GM12878 (cell line): Measurements from ENCODE around the gene CIPC. TPM values are rescaled to one million over a fixed set of nuclear protein-coding genes. Genes with fewer than 3 reads are reported as not detected.
A peak's percentile ranks its signal among the peaks of the same experiment; 100 is the strongest.

Source experiments
- ATAC-seq: fragments of 200-7000 bp; cut with Tn5 transposase; 3 replicates; pipeline ENCODE4 v1.9.1; 2020; ENCODE audit warnings: mild to moderate bottlenecking, moderate library complexity
- BruUV-seq: library from RNA; stranded (reverse); fragments of 400-500 nt; replicated peaks from 2 replicates; lab custom pipeline; 2021; lab: Mats Ljungman, UMichigan
- CTCF ChIA-PET: fragments of 300-600 bp; sonication (Branson Sonifier 250); formaldehyde crosslinking; extraction: SDS; loops from one replicate; lab custom pipeline; 2021; ENCODE audit warnings: inconsistent platforms; lab: Yijun Ruan, JAX
- POLR2A ChIA-PET: fragments of 350-600 bp; formaldehyde crosslinking; extraction: SDS; loops from one replicate; lab custom pipeline; 2021; ENCODE audit warnings: inconsistent platforms; lab: Charles Lee
- RAD21 ChIA-PET: fragments of 300-600 bp; sonication (Branson Sonifier 250); formaldehyde crosslinking; loops from one replicate; lab custom pipeline; 2023; ENCODE audit warnings: antibody characterized with exemption; ENCODE audit not compliant: unreplicated experiment; lab: Charles Lee
- SMC1A ChIA-PET: fragments of 300-600 bp; sonication (Branson Sonifier 250); formaldehyde crosslinking; loops from one replicate; lab custom pipeline; 2023; ENCODE audit not compliant: unreplicated experiment, uncharacterized antibody; lab: Charles Lee
- DNase-seq: peaks from one replicate; pipeline ENCODE4 v3.0.0-alpha.2; 2011; ENCODE audit warnings: low read depth, low spot score
- FAIRE-seq: peaks from 3 replicates; lab custom pipeline; 2011; peaks lifted over from hg19 to GRCh38; lab: Jason Lieb, UNC
- H2AFZ ChIP-seq: 2 replicates; pipeline ENCODE4 v1.6.0; 2011; ENCODE audit warnings: low read depth, low read length, control low read depth; ENCODE audit not compliant: control insufficient read depth
- H3K27ac ChIP-seq: 2 replicates; pipeline ENCODE4 v1.5.1; 2011; ENCODE audit warnings: control low read depth; ENCODE audit not compliant: control insufficient read depth, insufficient read depth
- H3K27me3 ChIP-seq, 2 experiments: replicated peaks in 1 of 2; 2 replicates each; pipeline versions ENCODE4 v1.6.0 to v1.6.1; 2011; ENCODE audit warnings: low read length in 1 of 2; ENCODE audit not compliant: control insufficient read depth in 2 of 2, insufficient read depth in 2 of 2
- H3K36me3 ChIP-seq, 2 experiments: 2 replicates each; pipeline ENCODE4 v1.5.1; 2011; ENCODE audit warnings: low read length in 1 of 2; ENCODE audit not compliant: control insufficient read depth in 2 of 2, insufficient read depth in 2 of 2
- H3K4me1 ChIP-seq: 2 replicates; pipeline ENCODE4 v1.6.1; 2011; ENCODE audit warnings: mild to moderate bottlenecking, low read length, moderate library complexity, mixed read lengths; ENCODE audit not compliant: control insufficient read depth, insufficient read depth
- H3K4me2 ChIP-seq: 2 replicates; pipeline ENCODE4 v1.6.0; 2011; ENCODE audit warnings: control low read depth; ENCODE audit not compliant: control insufficient read depth, insufficient read depth
- H3K4me3 ChIP-seq: fragments of 200-600 bp; sonication (generic); 2 replicates; pipeline ENCODE4 v1.5.1; 2016
- H3K79me2 ChIP-seq: 2 replicates; pipeline ENCODE4 v1.6.0; 2011; ENCODE audit warnings: low read length; ENCODE audit not compliant: control insufficient read depth, insufficient read depth
- H3K9ac ChIP-seq: 2 replicates; pipeline ENCODE4 v1.8.0; 2011; ENCODE audit warnings: low read length, control low read depth, mixed read lengths; ENCODE audit not compliant: control insufficient read depth, insufficient read depth
- H3K9me3 ChIP-seq: replicated peaks from 3 replicates; pipeline ENCODE4 v1.5.1; 2011; ENCODE audit warnings: mild to moderate bottlenecking, low read length; ENCODE audit not compliant: control insufficient read depth, insufficient read depth
- H4K20me1 ChIP-seq: 2 replicates; pipeline ENCODE4 v1.6.0; 2011; ENCODE audit not compliant: control insufficient read depth, insufficient read depth
- CEBPB ChIP-seq, 2 experiments: fragments of 150-350 bp in 1 of 2; IDR thresholded peaks; 2 replicates each; pipeline ENCODE4 v1.6.1; 2012 to 2014; ENCODE audit warnings: low read depth in 2 of 2, low read length in 2 of 2, borderline replicate concordance in 1 of 2, inconsistent platforms in 1 of 2
- CHD1 ChIP-seq: IDR thresholded peaks from 2 replicates; pipeline ENCODE4 v1.6.1; 2012; ENCODE audit warnings: low read depth, low read length, improper control_type of control experiment
- ESRRA ChIP-seq: IDR thresholded peaks from 2 replicates; pipeline ENCODE4 v1.6.1; 2012; ENCODE audit warnings: mild to moderate bottlenecking, low read length, improper control_type of control experiment
- ETV6 ChIP-seq, 2 experiments: fragments of 450-650 bp in 1 of 2; IDR thresholded peaks in 1 of 2; conservative IDR thresholded peaks in 1 of 2; 2 replicates each; pipeline ENCODE4 v1.6.1; 2014; ENCODE audit warnings: antibody characterized with exemption in 1 of 2, borderline replicate concordance in 1 of 2, low read depth in 1 of 2, mild to moderate bottlenecking in 1 of 2, moderate library complexity in 1 of 2
- IKZF1 ChIP-seq: fragments of 450-650 bp; conservative IDR thresholded peaks from 2 replicates; pipeline ENCODE4 v1.6.1; 2017; ENCODE audit warnings: antibody characterized with exemption, mild to moderate bottlenecking
- IRF4 ChIP-seq: IDR thresholded peaks from 2 replicates; pipeline ENCODE4 v1.6.1; 2011; ENCODE audit warnings: low read depth, low read length
- LARP7 ChIP-seq: fragments of 450-650 bp; IDR thresholded peaks from 2 replicates; pipeline ENCODE4 v1.6.1; 2017; ENCODE audit warnings: mild to moderate bottlenecking
- MEF2A ChIP-seq: IDR thresholded peaks from 2 replicates; pipeline ENCODE4 v1.6.1; 2011; ENCODE audit warnings: low read depth, mild to moderate bottlenecking, low read length, moderate library complexity; ENCODE audit not compliant: insufficient read depth
- MYB ChIP-seq: fragments of 150-350 bp; IDR thresholded peaks from 2 replicates; pipeline ENCODE4 v1.6.1; 2014; ENCODE audit warnings: mild to moderate bottlenecking, low read depth, low read length, borderline replicate concordance
- NKRF ChIP-seq: fragments of 450-650 bp; conservative IDR thresholded peaks from 2 replicates; pipeline ENCODE4 v1.6.1; 2017; ENCODE audit warnings: mild to moderate bottlenecking, moderate library complexity
- NR2F1 ChIP-seq: fragments of 450-650 bp; conservative IDR thresholded peaks from 2 replicates; pipeline ENCODE4 v1.6.1; 2017; ENCODE audit warnings: mild to moderate bottlenecking
- POLR2A ChIP-seq: IDR thresholded peaks from 2 replicates; pipeline ENCODE4 v1.6.1; 2011; ENCODE audit warnings: low read depth, mild to moderate bottlenecking, low read length
- POU2F2 ChIP-seq: IDR thresholded peaks from 3 replicates; pipeline ENCODE4 v1.6.1; 2011; ENCODE audit warnings: low read depth, mild to moderate bottlenecking, low read length, borderline replicate concordance
- RCOR1 ChIP-seq: conservative IDR thresholded peaks from 2 replicates; pipeline ENCODE4 v1.6.1; 2012; ENCODE audit warnings: low read depth, low read length, improper control_type of control experiment
- STAT1 ChIP-seq: fragments of 450-650 bp; conservative IDR thresholded peaks from 2 replicates; pipeline ENCODE4 v1.6.1; 2014; ENCODE audit warnings: antibody characterized with exemption, mild to moderate bottlenecking
- TARDBP ChIP-seq: IDR thresholded peaks from 2 replicates; pipeline ENCODE4 v1.6.1; 2016; ENCODE audit warnings: borderline replicate concordance
- WRNIP1 ChIP-seq: IDR thresholded peaks from 2 replicates; pipeline ENCODE4 v1.6.1; 2011; ENCODE audit warnings: low read depth, low read length, improper control_type of control experiment, borderline replicate concordance
- YY1 ChIP-seq: IDR thresholded peaks from 2 replicates; pipeline ENCODE4 v1.6.1; 2011; ENCODE audit warnings: low read depth, mild to moderate bottlenecking, low read length
- WGBS: methylation state at CpG from one replicate; pipeline ENCODE4 v1.1.6; 2016; ENCODE audit warnings: low lambda C conversion rate; ENCODE audit not compliant: insufficient replicate concordance, insufficient coverage; ENCODE audit errors: missing lambda C conversion rate; 5-methylcytosine and 5-hydroxymethylcytosine counted together
- in situ Hi-C: fragments of 300-500 bp; cut with MboI; formaldehyde crosslinking; loops from 9 replicates; pipeline ENCODE4 v1.14.3; 2018; ENCODE audit warnings: mixed read lengths
- intact Hi-C: fragments of 100-400 bp; cut with micrococcal nuclease; formaldehyde crosslinking; loops from one replicate; pipeline ENCODE4 v1.14.2; 2022; ENCODE audit not compliant: unreplicated experiment
- polyA plus RNA-seq, 11 experiments: library from polyadenylated mRNA; depleted of rRNA in 4 of 11; unstranded in 6 of 11; stranded (reverse) in 5 of 11; fragments of >200 nt; fragmentation: Nextera tagmentation in 4 of 11; fragmentation: Illumina TruSeq in 1 of 11; extraction: Ambion mirVana in 4 of 11; extraction: Trizol in 1 of 11; gene quantifications; 1 replicate in 1 of 11; 2 replicates in 10 of 11; pipeline versions ENCODE4 v1.2.1 to v1.2.3, GENCODE V29; 2011 to 2016; ENCODE audit warnings: inconsistent platforms in 2 of 11, missing spikeins in 2 of 11, low read depth in 1 of 11
- total RNA-seq, 4 experiments: library from RNA; depleted of rRNA in 3 of 4; stranded (reverse); fragments of >200 nt in 3 of 4; fragmentation: Illumina TruSeq in 1 of 4; extraction: Trizol in 1 of 4; gene quantifications; 2 replicates each; pipeline versions ENCODE4 v1.2.1 to v1.2.3, GENCODE V29; 2013 to 2021
- TF ChIP-seq, protein P1 (sequence below): fragments of 450-650 bp; IDR thresholded peaks from 2 replicates; pipeline ENCODE4 v1.6.1; 2017; ENCODE audit warnings: borderline replicate concordance

CIPC gene
- total and polyA plus RNA-seq, 10 of the 15 experiments (the other 5 are each of a cell fraction or from before 2014, with no cell fraction given), result 5.6 to 29.5 (median 16.5) TPM

DNA sequence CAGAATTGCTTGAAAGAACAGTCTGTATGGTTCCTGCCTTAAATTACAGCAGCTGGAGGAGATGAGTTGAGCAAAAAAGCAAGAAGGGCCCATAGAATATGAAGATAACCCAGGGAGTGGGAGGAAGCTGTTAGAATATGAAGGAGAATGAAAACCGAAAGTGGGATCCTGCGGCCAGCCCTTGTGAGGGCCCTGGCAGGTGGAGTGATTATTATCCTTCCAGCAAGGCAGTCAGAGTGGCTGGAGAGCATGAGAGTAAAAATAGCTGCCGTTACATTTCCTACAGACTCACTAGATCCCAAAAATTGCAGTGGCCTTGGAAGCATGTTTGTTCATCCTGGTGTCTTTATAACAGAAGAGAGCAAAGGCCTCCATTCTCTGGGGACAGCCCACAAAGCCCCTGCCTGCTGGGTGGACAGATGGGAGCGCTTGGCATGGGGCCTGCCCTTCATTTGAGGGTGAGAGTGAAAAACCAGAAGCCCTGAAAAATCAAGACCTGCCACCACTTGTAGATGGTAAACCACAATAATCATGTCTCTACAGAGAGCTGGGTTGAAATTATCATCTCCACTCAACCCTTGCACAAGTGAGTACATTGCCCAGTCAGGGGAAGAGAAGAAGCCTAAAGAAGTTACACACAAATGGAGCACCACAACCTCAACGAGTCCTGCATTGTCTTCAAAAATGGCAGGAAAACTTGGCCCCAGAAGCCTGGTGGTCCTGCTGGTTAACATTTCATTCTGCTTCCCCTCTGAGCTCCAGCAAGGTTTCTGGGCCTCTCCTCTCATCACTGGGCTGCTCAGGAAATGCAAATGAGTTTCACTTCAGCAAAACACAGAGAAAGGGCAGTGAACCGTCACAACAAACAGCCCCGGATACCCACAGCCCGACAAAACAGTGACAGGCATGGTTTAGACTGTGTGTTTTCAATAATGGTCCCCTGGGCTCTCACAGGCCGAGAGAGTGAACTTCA is 23.0 kb downstream of the CIPC start:
- Histone ChIP-seq H3K4me2 (peak overlapping the region; percentile 85), H3K9ac (peak overlapping the region; percentile 50)
- TF ChIP-seq MYB, result peak; percentile 14; the same call in 1 of the 2 replicates
- TF ChIP-seq LARP7, result no peak
- peak; percentile 99 for TF ChIP-seq POU2F2
- TF ChIP-seq, protein P1, sequence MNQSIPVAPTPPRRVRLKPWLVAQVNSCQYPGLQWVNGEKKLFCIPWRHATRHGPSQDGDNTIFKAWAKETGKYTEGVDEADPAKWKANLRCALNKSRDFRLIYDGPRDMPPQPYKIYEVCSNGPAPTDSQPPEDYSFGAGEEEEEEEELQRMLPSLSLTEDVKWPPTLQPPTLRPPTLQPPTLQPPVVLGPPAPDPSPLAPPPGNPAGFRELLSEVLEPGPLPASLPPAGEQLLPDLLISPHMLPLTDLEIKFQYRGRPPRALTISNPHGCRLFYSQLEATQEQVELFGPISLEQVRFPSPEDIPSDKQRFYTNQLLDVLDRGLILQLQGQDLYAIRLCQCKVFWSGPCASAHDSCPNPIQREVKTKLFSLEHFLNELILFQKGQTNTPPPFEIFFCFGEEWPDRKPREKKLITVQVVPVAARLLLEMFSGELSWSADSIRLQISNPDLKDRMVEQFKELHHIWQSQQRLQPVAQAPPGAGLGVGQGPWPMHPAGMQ, result no peak
- peak; percentile 89 for TF ChIP-seq RCOR1
- TF ChIP-seq NKRF, result peak; percentile 47
- peak; percentile 59; the same call in 1 of the 2 replicates for TF ChIP-seq YY1
- peak in 1 of 2 experiments; percentile 81; a peak in 2 of 4 replicates for TF ChIP-seq ETV6 (conservative IDR thresholded peaks at IDR 0.05 in 1 of 2, IDR thresholded peaks at IDR 0.05 in 1 of 2; ENCODE audit: borderline replicate concordance in 1 of 2, low read depth in 1 of 2)
- no peak; the same call in 1 of the 2 replicates for TF ChIP-seq CHD1
- TF ChIP-seq CEBPB (IDR thresholded peaks at IDR 0.05; ENCODE audit: borderline replicate concordance in 1 of 2, low read depth in 2 of 2, low read length in 2 of 2), result peak in 1 of 2 experiments; percentile 95; a peak in 1 of 4 replicates
- no peak for TF ChIP-seq WRNIP1
- TF ChIP-seq STAT1, result 0 out of 2 replicates have a peak, but pooled peaks have one; percentile 66
- no peak; the same call in 1 of the 2 replicates for TF ChIP-seq ESRRA
- 0 out of 2 replicates have a peak, but pooled peaks have one; percentile 70 for TF ChIP-seq TARDBP
- TF ChIP-seq MEF2A, result 0 out of 2 replicates have a peak, but pooled peaks have one; percentile 49
- peak; percentile 76 for TF ChIP-seq NR2F1
- peak; percentile 90 for TF ChIP-seq IRF4
- peak; percentile 44; the same call in 1 of the 2 replicates for TF ChIP-seq POLR2A
- TF ChIP-seq IKZF1, result peak; percentile 87

More for the DNA sequence above, 23.0 kb downstream of the CIPC start:
- Histone ChIP-seq H3K36me3 (0 out of 4 replicates have a peak, but pooled peaks cover 0 to 5% of the 10 kb centered on the region in 2 experiments), H2AFZ (no peak overlapping the region), H3K9me3 (no peaks in the 10 kb centered on the region), H3K79me2 (no peaks in the 10 kb centered on the region), H3K27ac (peak overlapping the region; percentile 84), H4K20me1 (no peaks in the 10 kb centered on the region), H3K4me1 (peaks cover 53% of the 10 kb centered on the region), H3K4me3 (peak overlapping the region; percentile 30; the same call in 1 of the 2 replicates), H3K27me3 (peaks cover 6% of the 10 kb centered on the region in 2 experiments; a peak in 2 of 4 replicates)
- in situ Hi-C loops (no loop called here), intact Hi-C loops (loop anchor here (1.0 kb wide), 2 partner anchors 23 to 40 kb away; partner anchors contain the start of gene CIPC)
- BruUV-seq, result no TSS peak
- SMC1A ChIA-PET, result interaction anchor here (0.7 to 20.2 kb wide), 16 partner anchors 7 to 675 kb away, joined by 3 to 428 read pairs (median 4); partner anchors contain the start of gene CIPC
- DNase-seq (peak; percentile 97), ATAC-seq (peak; percentile 91), FAIRE-seq (peak; percentile 98)
- POLR2A ChIA-PET, result interaction anchor here (0.5 to 5.2 kb wide), 8 partner anchors 15 to 96 kb away, joined by 3 to 68 read pairs (median 4); partner anchors contain the start of gene CIPC
- CTCF ChIA-PET, result interaction anchor here (0.6 to 21.2 kb wide), 13 partner anchors 13 to 247 kb away, joined by 3 to 445 read pairs (median 6); partner anchors contain the start of gene CIPC
- WGBS, result under 1% methylated on average over 9 of the region's 9 CpGs
- RAD21 ChIA-PET, result interaction anchor here (0.6 to 5.7 kb wide), 20 partner anchors 21 to 460 kb away, joined by 3 to 185 read pairs (median 3); partner anchors contain the start of genes ANGEL1 and CIPC
